ENCODE measurements around the gene ZNG1A.
"Not testable (repeated sequence)": the region's sequence is repeated elsewhere in the genome, so short reads cannot be mapped to it uniquely, and the experiment has no call there.

Gene ZNG1A

DNA sequence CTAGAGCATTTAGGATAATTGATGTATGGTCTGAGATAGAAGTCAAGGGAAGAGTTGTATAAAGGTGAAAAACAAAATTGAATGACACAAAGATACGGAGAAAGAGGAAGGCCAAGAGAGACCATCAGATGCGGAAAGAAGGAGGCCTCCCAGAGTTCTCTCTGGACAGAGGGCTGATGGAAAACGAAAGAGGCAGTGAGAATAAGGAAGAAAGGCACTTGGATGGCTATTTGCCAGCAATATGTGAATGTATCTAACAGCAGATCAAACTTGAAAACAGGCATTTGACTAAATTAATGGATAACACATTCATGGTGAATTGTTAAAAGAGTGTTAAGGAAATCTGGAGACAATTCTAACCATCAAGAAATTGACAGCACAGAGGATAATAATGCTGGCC, 33.4 kb upstream of the ZNG1A start:
- DNase-seq = no peak
- TF ChIP-seq POLR2A (IDR thresholded peaks at IDR 0.05; ENCODE audit: low read length) (no peak), GATA1 (IDR thresholded peaks at IDR 0.05; ENCODE audit: low read depth, low read length) (no peak)

- TF ChIP-seq GATA1 (IDR thresholded peaks at IDR 0.05; ENCODE audit: low read depth, low read length) (no peak), POLR2A (IDR thresholded peaks at IDR 0.05; ENCODE audit: low read length) (no peak)
- DNase-seq = no peak
Measured at GRCh38 chr9:211557-211956, 32.7 kb upstream of the ZNG1A start.

DNA sequence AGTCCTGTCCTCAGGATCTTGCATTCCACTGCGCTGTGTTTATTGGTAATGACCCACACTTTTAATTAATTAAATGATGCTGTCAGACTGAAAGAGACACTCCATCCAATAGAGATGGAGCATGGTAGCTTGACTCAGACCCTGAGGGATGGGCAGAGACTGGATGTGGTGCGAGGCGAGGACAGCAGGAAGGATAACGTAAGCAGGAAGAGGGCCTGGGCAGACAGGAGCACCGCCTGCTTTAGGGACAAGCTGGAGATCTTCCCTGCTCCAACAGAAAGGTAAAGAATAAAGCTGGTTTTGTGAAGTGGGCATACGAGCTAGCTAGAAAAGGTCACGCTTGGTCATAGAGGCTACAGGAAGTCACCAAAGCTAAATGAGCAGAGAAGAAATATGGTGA, 32.2 kb upstream of the ZNG1A start:
- no peak for DNase-seq
- TF ChIP-seq GATA1 (IDR thresholded peaks at IDR 0.05; ENCODE audit: low read depth, low read length) (no peak), POLR2A (IDR thresholded peaks at IDR 0.05; ENCODE audit: low read length) (no peak)

GRCh38 chr9:209143-209758, 30.4 kb upstream of the ZNG1A start:
- no peak for DNase-seq

DNA sequence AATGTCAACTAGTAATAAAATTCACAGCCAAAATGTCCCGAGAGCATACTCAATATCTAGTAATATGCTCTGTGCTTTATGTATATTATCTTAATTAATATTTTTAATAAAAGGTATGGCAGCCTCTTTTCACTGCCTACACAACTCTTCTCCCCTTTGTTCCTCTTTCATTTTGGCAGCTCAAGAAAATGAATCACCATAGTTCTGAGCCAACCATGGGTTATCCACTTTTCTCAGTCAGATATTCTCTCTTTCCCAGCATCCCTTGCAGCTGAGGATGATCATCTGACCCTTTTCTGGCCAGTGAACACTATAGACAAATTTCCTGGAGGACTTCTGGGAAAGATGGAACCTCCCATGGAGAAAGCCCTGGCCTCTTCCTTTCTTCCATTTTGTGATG, 27.6 kb upstream of the ZNG1A start:
- TF ChIP-seq POLR2A (IDR thresholded peaks at IDR 0.05; ENCODE audit: low read length) (no peak), GATA1 (IDR thresholded peaks at IDR 0.05; ENCODE audit: low read depth, low read length) (no peak)

More at GRCh38 chr9:209143-209758, 30.4 kb upstream of the ZNG1A start:
- no peak for TF ChIP-seq GATA1 (IDR thresholded peaks at IDR 0.05; ENCODE audit: low read depth, low read length)

GRCh38 chr9:199601-200000, 20.7 kb upstream of the ZNG1A start:
- not testable (repeated sequence) for DNase-seq

More for the DNA sequence above, 27.6 kb upstream of the ZNG1A start:
- no peak for DNase-seq

GRCh38 chr9:178140-178825, 573 bp downstream of the ZNG1A start:
- DNase-seq = peak; percentile 4 to 19
- peak; percentile 13 for TF ChIP-seq POLR2A (IDR thresholded peaks at IDR 0.05; ENCODE audit: low read length)

DNA sequence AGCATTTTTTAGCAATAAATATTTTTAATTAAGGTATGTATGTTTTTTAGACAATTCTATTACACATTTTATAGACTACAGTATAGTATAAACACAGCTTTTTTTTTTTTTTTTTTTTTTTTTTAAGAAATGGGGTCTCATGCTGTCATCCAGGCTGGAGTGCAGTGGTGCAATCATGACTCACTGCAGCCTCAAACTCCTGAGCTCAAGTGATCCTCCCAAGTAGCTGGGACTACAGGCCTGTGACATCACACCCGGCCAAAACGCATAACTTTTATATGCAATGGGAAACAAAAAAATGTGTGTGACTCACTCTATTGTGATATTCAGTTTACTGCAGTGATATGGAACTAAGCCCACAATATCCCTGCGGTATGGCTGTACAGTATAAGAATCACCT, 9.1 kb downstream of the ZNG1A start:
- DNase-seq = not testable (repeated sequence)

DNA sequence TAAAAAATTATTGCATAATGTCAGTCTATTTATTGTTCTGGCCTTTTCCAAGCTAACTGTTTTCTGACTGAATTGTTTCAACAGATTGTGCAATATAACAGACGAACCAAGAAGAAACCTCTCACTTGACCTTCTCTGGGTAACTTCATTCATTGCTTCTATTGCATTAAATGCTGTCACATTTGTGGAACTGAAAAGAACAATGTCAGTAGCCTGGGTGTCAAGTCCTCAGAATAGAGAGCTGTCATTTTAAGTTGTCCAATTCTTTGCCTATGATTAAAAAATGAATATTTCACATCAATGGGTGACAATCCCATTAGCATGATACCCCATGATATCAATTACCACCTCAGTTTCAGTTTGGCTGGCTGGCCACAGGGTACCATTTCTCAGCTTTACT, 19.0 kb downstream of the ZNG1A start:
- not testable (repeated sequence) for DNase-seq

DNA sequence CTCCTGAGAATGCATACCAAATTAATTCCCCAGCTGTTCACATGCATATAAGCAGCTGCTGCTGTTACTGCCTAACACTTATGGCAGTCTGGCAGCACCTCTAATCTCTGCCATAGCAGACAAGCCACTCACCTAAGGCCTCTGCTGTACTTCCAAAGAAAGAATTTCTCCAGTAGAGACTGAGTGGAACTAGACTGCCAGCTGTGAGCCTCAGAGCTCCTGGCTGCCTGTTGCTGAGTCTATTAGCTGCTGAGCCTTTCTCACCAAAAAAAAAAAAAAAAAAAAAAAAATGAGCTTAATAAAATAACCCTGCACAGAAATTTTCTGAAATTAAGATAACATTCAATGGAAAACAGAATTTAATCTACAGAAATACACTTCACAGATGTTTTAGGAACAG, 27.7 kb downstream of the ZNG1A start:
- DNase-seq = not testable (repeated sequence)

DNA sequence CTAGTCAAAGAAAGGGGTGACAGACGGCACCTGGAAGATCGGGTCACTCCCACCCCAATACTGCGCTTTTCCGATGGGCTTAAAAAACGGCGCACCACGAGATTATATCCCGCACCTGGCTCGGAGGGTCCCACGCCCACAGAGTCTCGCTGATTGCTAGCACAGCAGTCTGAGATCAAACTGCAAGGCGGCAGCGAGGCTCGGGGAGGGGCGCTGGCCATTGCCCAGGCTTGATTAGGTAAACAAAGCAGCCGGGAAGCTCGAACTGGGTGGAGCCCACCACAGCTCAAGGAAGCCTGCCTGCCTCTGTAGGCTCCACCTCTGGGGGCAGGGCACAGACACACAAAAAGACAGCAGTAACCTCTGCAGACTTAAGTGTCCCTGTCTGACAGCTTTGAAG, 39.0 kb downstream of the ZNG1A start:
- DNase-seq = not testable (repeated sequence)

DNA sequence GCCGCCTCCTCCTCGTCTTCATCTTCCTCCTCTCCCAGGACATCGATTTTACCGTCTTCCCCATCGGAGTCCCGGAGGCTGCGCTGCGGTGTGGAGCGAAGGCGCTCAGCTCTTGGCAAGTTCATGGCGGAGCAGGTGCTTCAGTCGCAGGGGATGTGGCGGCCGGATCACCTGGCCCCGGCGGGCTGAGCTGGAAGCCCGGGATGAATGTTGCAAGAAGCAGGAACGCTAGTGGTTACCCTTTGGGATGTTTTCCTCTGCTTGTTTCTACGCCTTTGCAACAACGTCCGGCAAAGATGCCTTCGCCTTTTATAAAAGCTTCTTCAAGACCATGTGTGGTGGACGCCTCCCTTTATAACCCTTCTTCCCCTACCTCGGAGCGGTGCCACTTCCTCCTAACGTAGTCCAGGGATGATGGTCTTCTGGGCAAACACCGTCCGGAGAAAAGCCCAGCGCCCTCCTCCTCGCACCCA, 60.8 kb downstream of the ZNG1A start, which contains the start of gene FOXD4:
FOXD4 (minus strand) TSS at position 423 of the 473 bp plus-strand sequence; CDS start at position 125, 298 bp downstream.
- DNase-seq = not testable (repeated sequence)

- DNase-seq = peak; percentile 5 to 10
Measured at GRCh38 chr9:117144-117994, 61.5 kb downstream of the ZNG1A start.

DNA sequence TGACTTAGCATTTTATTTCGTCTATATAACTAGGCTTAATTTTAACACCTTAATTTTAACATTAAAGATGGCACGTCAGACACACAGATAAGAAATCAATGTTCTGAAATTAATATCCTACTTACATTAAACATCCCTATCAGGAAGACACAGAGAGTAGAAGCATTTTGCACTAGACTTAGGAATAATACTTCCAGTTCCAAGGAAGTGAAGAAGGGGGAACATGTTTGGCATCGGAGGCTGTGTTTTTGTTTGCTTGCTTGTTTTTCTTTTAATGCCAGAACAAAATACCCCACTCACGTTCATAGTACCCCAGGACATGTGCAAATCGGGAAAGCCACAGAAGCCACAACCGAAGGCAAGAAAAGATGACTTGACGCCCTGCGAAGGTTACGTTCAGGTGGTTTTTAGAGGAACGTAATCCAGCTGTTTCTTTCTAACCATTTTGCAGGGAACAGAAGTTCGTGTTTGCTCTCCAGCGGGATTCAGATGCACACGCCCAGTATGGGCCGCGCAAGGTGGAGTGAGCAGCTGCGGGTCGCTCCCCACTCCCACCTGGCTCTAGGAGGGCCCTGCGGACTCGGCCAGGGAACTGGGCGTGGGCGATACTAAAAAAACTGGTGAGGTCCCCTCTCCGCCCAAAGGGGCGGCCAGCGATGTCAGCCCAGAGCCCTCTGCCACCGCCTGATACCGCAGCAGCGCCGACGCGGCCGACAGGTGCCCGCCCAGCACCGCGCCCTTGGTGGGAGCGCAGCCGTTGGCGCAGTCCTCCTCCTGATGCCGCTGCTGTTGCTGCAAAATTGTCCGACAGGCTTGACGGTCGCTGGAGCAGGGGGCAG, 62.4 kb downstream of the ZNG1A start:
- peak; percentile 79 to 84 for DNase-seq

DNA sequence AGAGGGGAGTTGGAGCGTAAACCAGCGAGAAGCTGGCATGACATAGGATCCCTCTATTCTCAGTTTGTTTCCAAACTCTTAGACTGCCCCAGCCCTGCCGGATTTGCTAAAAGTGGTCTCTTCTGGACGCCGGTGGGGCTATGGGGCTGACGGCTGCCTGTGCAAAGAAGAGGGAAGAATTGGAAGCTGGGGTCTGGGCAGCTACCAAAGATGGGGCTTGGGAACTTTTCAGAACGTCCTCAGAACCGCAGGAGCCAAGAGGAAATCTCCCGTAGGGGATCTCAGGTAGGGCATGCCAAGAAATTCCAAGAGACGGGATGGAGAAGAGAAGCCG, 63.8 kb downstream of the ZNG1A start:
- peak in 1 of 2 experiments; percentile 40 for DNase-seq

- peak; percentile 15 to 40 for DNase-seq
Measured at GRCh38 chr9:114267-115117, 64.4 kb downstream of the ZNG1A start.

- DNase-seq = peak; percentile 37 to 54
Measured at GRCh38 chr9:113468-114266, 65.2 kb downstream of the ZNG1A start.

- peak; percentile 16 to 37 for DNase-seq
Measured at GRCh38 chr9:112589-113467, 66.0 kb downstream of the ZNG1A start.
